Spleen (tissue), 7 donors: ENCODE data around the gene CFAP70.

ENCODE experiments used
- CTCF ChIP-seq, 11 experiments: fragments of 200-600 bp in 7 of 11; fragments of 450-650 bp in 4 of 11; sonication (generic) in 4 of 11; IDR thresholded peaks in 8 of 11; conservative IDR thresholded peaks in 3 of 11; 1 replicate in 7 of 11; 2 replicates in 4 of 11; pipeline versions ENCODE4 v1.4.0 to v1.8.0; 2016 to 2021; ENCODE audit warnings: antibody characterized with exemption in 11 of 11, inconsistent platforms in 4 of 11, mild to moderate bottlenecking in 1 of 11
- POLR2AphosphoS5 ChIP-seq, 3 donors: sonication (generic); formaldehyde crosslinking; IDR thresholded peaks; one replicate each; pipeline ENCODE4 v1.5.1; 2017; ENCODE audit warnings: antibody characterized with exemption in 3 of 3
- donor health status: DM: no; HTN: no; CAD: no; lungs with moderate emphysema.
- donor health status: DM: no; HTN: no; CAD: no.
- donor health status: DM: no; HTN: no; CAD: no.

GRCh38 chr10:73333202-73333601 lies 25.5 kb downstream of the CFAP70 start:
- no peak for TF ChIP-seq CTCF (IDR thresholded peaks at IDR 0.05 in 8 of 11, conservative IDR thresholded peaks at IDR 0.05 in 3 of 11)
- TF ChIP-seq POLR2AphosphoS5 (IDR thresholded peaks at IDR 0.05) = no peak
